HG03025 (cell line): ENCODE results near the gene NOP53.
"Not testable (repeated sequence)": the region's sequence is repeated elsewhere in the genome, so short reads cannot be mapped to it uniquely, and the experiment has no call there.

Experiments
- ATAC-seq: cut with Tn5 transposase; IDR thresholded peaks from one replicate; pipeline ENCODE4 v1.9.1; 2021; ENCODE audit warnings: mild to moderate bottlenecking, moderate library complexity; ENCODE audit not compliant: unreplicated experiment, low FRiP score

Gene NOP53

GRCh38 chr19:47802521-47803043, 57.2 kb downstream of the NOP53 start:
- no peak for ATAC-seq

- ATAC-seq: not testable (repeated sequence)
Observed at GRCh38 chr19:47803148-47803547, 57.8 kb downstream of the NOP53 start.

DNA sequence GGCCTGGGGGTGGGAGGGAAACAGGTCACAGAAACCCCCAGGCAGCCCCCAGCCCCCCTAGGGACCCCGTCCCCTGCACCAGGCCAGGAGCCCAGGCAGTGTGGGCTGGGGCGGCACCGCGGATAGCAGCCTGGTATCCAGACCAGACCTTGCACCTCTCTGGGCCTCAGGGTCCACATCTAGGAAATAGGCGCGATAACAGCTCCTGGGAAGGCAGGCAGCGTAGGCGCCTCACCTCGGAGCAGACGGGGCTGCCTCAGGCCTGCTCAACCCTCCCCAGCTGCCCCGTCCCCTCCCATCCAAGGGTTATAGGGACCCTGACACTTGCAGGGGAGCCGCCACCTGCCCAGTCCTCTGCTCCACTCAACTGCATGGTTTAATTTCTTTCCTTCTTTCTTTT, 58.3 kb downstream of the NOP53 start:
- not testable (repeated sequence) for ATAC-seq

DNA sequence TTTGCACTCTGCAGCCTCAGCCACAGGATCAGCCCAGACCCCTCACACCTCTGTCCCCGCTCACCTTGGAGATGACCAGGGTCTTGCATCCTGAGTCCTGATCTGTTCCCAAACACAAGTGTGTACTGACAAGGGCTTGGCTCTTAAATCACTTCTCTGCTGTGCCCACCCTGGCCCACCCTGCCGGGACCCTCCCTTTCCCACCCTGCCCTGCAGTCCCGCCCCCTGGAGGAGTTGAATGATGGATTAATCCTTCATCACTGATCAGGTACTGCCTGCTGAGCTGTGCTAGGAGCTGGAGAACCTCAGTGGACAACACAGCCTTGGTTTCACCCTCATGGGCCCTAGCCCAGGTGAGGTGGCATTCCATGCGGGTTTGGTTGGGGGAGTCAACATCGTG, 59.1 kb downstream of the NOP53 start, which contains the start of gene TPRX1:
Gene TPRX1, minus strand, starts transcription at position 101 of the 400 bp plus-strand sequence. Its CDS starts 12 bp downstream, at position 89.
- ATAC-seq: not testable (repeated sequence)

GRCh38 chr19:47805313-47805712, 60.0 kb downstream of the NOP53 start:
- no peak for ATAC-seq

DNA sequence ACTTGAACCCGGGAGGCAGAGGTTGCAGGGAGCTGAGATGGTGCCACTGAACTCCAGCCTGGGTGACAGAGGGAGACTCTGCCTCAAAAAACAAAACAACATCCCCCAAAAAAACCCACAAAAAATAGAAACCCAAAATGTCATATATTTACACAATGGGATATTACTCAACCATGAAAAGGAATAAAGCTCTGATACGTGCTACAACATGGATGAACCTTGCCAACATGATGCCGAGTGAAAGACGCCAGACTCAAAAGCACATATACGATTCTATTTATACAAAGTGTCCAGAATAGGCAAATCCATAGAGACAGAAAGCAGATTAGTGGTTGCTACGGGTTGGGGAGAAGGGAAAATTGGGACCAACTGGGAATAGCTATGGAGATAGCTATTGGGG, 61.1 kb downstream of the NOP53 start:
- no peak for ATAC-seq
